ENCODE measurements around the gene CDK5RAP2. TPM values are rescaled to one million over a fixed set of nuclear protein-coding genes. Genes with fewer than 3 reads are reported as not detected.
"Not testable (repeated sequence)": the region's sequence is repeated elsewhere in the genome, so short reads cannot be mapped to it uniquely, and the experiment has no call there.

CDK5RAP2 gene
- total RNA-seq, 1 experiment from 2014 or later: 48.4 TPM

GRCh38 chr9:120464176-120464886 lies 115.6 kb downstream of the CDK5RAP2 start:
- Histone ChIP-seq H3K4me3 (ENCODE audit: low read length) (no peak overlapping the region), H3K27ac (ENCODE audit: low read length) (no peak overlapping the region), H3K9me3 (ENCODE audit: low read length) (no peaks in the 10 kb centered on the region), H3K4me1 (ENCODE audit: low read length) (no peaks in the 10 kb centered on the region), H4K20me1 (ENCODE audit: insufficient read depth, low read depth, low read length) (no peaks in the 10 kb centered on the region), H3K9ac (ENCODE audit: low read length) (no peak overlapping the region), H3K36me3 (ENCODE audit: insufficient read depth, low read length) (peaks cover 11% of the 10 kb centered on the region; the same call in 1 of the 2 replicates), H3K9me2 (replicated peaks; ENCODE audit: insufficient read depth, low read length) (no peaks in the 10 kb centered on the region), H2AFZ (ENCODE audit: low read length) (no peak overlapping the region), H3K4me2 (ENCODE audit: low read depth, low read length, poor library complexity, severe bottlenecking) (no peak overlapping the region), H3K27me3 (ENCODE audit: low read length) (no peaks in the 10 kb centered on the region), H3K79me2 (ENCODE audit: low read length) (peaks cover 9% of the 10 kb centered on the region; the same call in 1 of the 2 replicates)
- DNase-seq: no peak

GRCh38 chr9:120463765-120464164 lies 116.2 kb downstream of the CDK5RAP2 start:
- Histone ChIP-seq H3K9me2 (replicated peaks; ENCODE audit: insufficient read depth, low read length) (no peaks in the 10 kb centered on the region), H3K4me2 (ENCODE audit: low read depth, low read length, poor library complexity, severe bottlenecking) (no peak overlapping the region), H3K9ac (ENCODE audit: low read length) (no peak overlapping the region), H3K9me3 (ENCODE audit: low read length) (no peaks in the 10 kb centered on the region), H3K4me3 (ENCODE audit: low read length) (no peak overlapping the region), H3K27ac (ENCODE audit: low read length) (no peak overlapping the region), H4K20me1 (ENCODE audit: insufficient read depth, low read depth, low read length) (no peaks in the 10 kb centered on the region), H3K36me3 (ENCODE audit: insufficient read depth, low read length) (peaks cover 15% of the 10 kb centered on the region; the same call in 1 of the 2 replicates), H3K4me1 (ENCODE audit: low read length) (no peaks in the 10 kb centered on the region), H3K27me3 (ENCODE audit: low read length) (no peaks in the 10 kb centered on the region), H2AFZ (ENCODE audit: low read length) (no peak overlapping the region), H3K79me2 (ENCODE audit: low read length) (peaks cover 5% of the 10 kb centered on the region; the same call in 1 of the 2 replicates)
- no peak for DNase-seq

GRCh38 chr9:120461677-120462076 lies 118.3 kb downstream of the CDK5RAP2 start:
- H3K9me3 ChIP-seq (ENCODE audit: low read length); H3K9ac ChIP-seq (ENCODE audit: low read length); H3K27me3 ChIP-seq (ENCODE audit: low read length); H3K36me3 ChIP-seq (ENCODE audit: insufficient read depth, low read length); H4K20me1 ChIP-seq (ENCODE audit: insufficient read depth, low read depth, low read length); H3K79me2 ChIP-seq (ENCODE audit: low read length); H3K4me3 ChIP-seq (ENCODE audit: low read length); H3K4me1 ChIP-seq (ENCODE audit: low read length); H2AFZ ChIP-seq (ENCODE audit: low read length); DNase-seq; H3K27ac ChIP-seq (ENCODE audit: low read length); H3K9me2 ChIP-seq (replicated peaks; ENCODE audit: insufficient read depth, low read length); H3K4me2 ChIP-seq (ENCODE audit: low read depth, low read length, poor library complexity, severe bottlenecking): not testable (repeated sequence)

GRCh38 chr9:120456218-120456617 lies 123.7 kb downstream of the CDK5RAP2 start:
- DNase-seq: no peak
- Histone ChIP-seq H3K36me3 (ENCODE audit: insufficient read depth, low read length) (peaks cover 10% of the 10 kb centered on the region; the same call in 1 of the 2 replicates), H3K4me1 (ENCODE audit: low read length) (peaks cover 8% of the 10 kb centered on the region)

GRCh38 chr9:120454467-120454866 lies 125.5 kb downstream of the CDK5RAP2 start:
- Histone ChIP-seq H3K27ac (ENCODE audit: low read length) (no peak overlapping the region), H3K9me3 (ENCODE audit: low read length) (no peaks in the 10 kb centered on the region), H4K20me1 (ENCODE audit: insufficient read depth, low read depth, low read length) (no peaks in the 10 kb centered on the region), H3K79me2 (ENCODE audit: low read length) (peaks cover 22% of the 10 kb centered on the region), H3K4me1 (ENCODE audit: low read length) (peaks cover 12% of the 10 kb centered on the region), H3K4me2 (ENCODE audit: low read depth, low read length, poor library complexity, severe bottlenecking) (no peak overlapping the region), H3K36me3 (ENCODE audit: insufficient read depth, low read length) (peaks cover 18% of the 10 kb centered on the region; the same call in 1 of the 2 replicates), H2AFZ (ENCODE audit: low read length) (no peak overlapping the region), H3K9ac (ENCODE audit: low read length) (no peak overlapping the region), H3K9me2 (replicated peaks; ENCODE audit: insufficient read depth, low read length) (no peaks in the 10 kb centered on the region), H3K4me3 (ENCODE audit: low read length) (no peak overlapping the region), H3K27me3 (ENCODE audit: low read length) (no peaks in the 10 kb centered on the region)
- no peak for DNase-seq

More at GRCh38 chr9:120456218-120456617, 123.7 kb downstream of the CDK5RAP2 start:
- no peaks in the 10 kb centered on the region for H3K27me3 ChIP-seq (ENCODE audit: low read length)
- H3K27ac ChIP-seq (ENCODE audit: low read length): no peak overlapping the region
- H3K9me2 ChIP-seq (replicated peaks; ENCODE audit: insufficient read depth, low read length): no peaks in the 10 kb centered on the region
- H4K20me1 ChIP-seq (ENCODE audit: insufficient read depth, low read depth, low read length): no peaks in the 10 kb centered on the region
- H3K79me2 ChIP-seq (ENCODE audit: low read length): peaks cover 7% of the 10 kb centered on the region; the same call in 1 of the 2 replicates
- H2AFZ ChIP-seq (ENCODE audit: low read length): no peak overlapping the region
- H3K9ac ChIP-seq (ENCODE audit: low read length): no peak overlapping the region
- no peak overlapping the region for H3K4me3 ChIP-seq (ENCODE audit: low read length)
- H3K9me3 ChIP-seq (ENCODE audit: low read length): no peaks in the 10 kb centered on the region
- no peak overlapping the region for H3K4me2 ChIP-seq (ENCODE audit: low read depth, low read length, poor library complexity, severe bottlenecking)

- H3K27ac ChIP-seq (ENCODE audit: low read length): no peak overlapping the region
- H3K79me2 ChIP-seq (ENCODE audit: low read length): peaks cover 25% of the 10 kb centered on the region
- H3K4me3 ChIP-seq (ENCODE audit: low read length): no peak overlapping the region
- H3K36me3 ChIP-seq (ENCODE audit: insufficient read depth, low read length): peaks cover 14% of the 10 kb centered on the region; the same call in 1 of the 2 replicates
- H3K9me2 ChIP-seq (replicated peaks; ENCODE audit: insufficient read depth, low read length): no peaks in the 10 kb centered on the region
- H3K9ac ChIP-seq (ENCODE audit: low read length): no peak overlapping the region
- H2AFZ ChIP-seq (ENCODE audit: low read length): no peak overlapping the region
- no peak for DNase-seq
- H4K20me1 ChIP-seq (ENCODE audit: insufficient read depth, low read depth, low read length): no peaks in the 10 kb centered on the region
- H3K4me2 ChIP-seq (ENCODE audit: low read depth, low read length, poor library complexity, severe bottlenecking): no peak overlapping the region
- peaks cover 12% of the 10 kb centered on the region for H3K4me1 ChIP-seq (ENCODE audit: low read length)
- H3K27me3 ChIP-seq (ENCODE audit: low read length): no peaks in the 10 kb centered on the region
- no peaks in the 10 kb centered on the region for H3K9me3 ChIP-seq (ENCODE audit: low read length)
Measured at GRCh38 chr9:120453792-120454191, 126.2 kb downstream of the CDK5RAP2 start.

- no peak overlapping the region for H3K9ac ChIP-seq (ENCODE audit: low read length)
- no peak overlapping the region for H3K27ac ChIP-seq (ENCODE audit: low read length)
- H3K36me3 ChIP-seq (ENCODE audit: insufficient read depth, low read length): peaks cover 14% of the 10 kb centered on the region; the same call in 1 of the 2 replicates
- no peaks in the 10 kb centered on the region for H4K20me1 ChIP-seq (ENCODE audit: insufficient read depth, low read depth, low read length)
- H3K4me3 ChIP-seq (ENCODE audit: low read length): no peak overlapping the region
- H3K4me1 ChIP-seq (ENCODE audit: low read length): peaks cover 12% of the 10 kb centered on the region
- no peak overlapping the region for H2AFZ ChIP-seq (ENCODE audit: low read length)
- peaks cover 25% of the 10 kb centered on the region for H3K79me2 ChIP-seq (ENCODE audit: low read length)
- DNase-seq: no peak
- no peak overlapping the region for H3K4me2 ChIP-seq (ENCODE audit: low read depth, low read length, poor library complexity, severe bottlenecking)
- no peaks in the 10 kb centered on the region for H3K27me3 ChIP-seq (ENCODE audit: low read length)
- no peaks in the 10 kb centered on the region for H3K9me3 ChIP-seq (ENCODE audit: low read length)
- H3K9me2 ChIP-seq (replicated peaks; ENCODE audit: insufficient read depth, low read length): no peaks in the 10 kb centered on the region
Measured at GRCh38 chr9:120452631-120453030, 127.3 kb downstream of the CDK5RAP2 start.

- no peak overlapping the region for H3K27ac ChIP-seq (ENCODE audit: low read length)
- no peak overlapping the region for H3K4me3 ChIP-seq (ENCODE audit: low read length)
- H2AFZ ChIP-seq (ENCODE audit: low read length): no peak overlapping the region
- H3K9me3 ChIP-seq (ENCODE audit: low read length): no peaks in the 10 kb centered on the region
- H4K20me1 ChIP-seq (ENCODE audit: insufficient read depth, low read depth, low read length): no peaks in the 10 kb centered on the region
- H3K36me3 ChIP-seq (ENCODE audit: insufficient read depth, low read length): peaks cover 14% of the 10 kb centered on the region; the same call in 1 of the 2 replicates
- H3K27me3 ChIP-seq (ENCODE audit: low read length): no peaks in the 10 kb centered on the region
- H3K4me1 ChIP-seq (ENCODE audit: low read length): peaks cover 12% of the 10 kb centered on the region
- no peak overlapping the region for H3K9ac ChIP-seq (ENCODE audit: low read length)
- no peak for DNase-seq
- H3K79me2 ChIP-seq (ENCODE audit: low read length): peaks cover 25% of the 10 kb centered on the region
- no peak overlapping the region for H3K4me2 ChIP-seq (ENCODE audit: low read depth, low read length, poor library complexity, severe bottlenecking)
- H3K9me2 ChIP-seq (replicated peaks; ENCODE audit: insufficient read depth, low read length): no peaks in the 10 kb centered on the region
Measured at GRCh38 chr9:120450916-120451315, 129.1 kb downstream of the CDK5RAP2 start.
